Thyroid gland (tissue), 4 donors: Measurements from ENCODE around the gene CLDN11.

Experiments used
- POLR2A ChIP-seq, 2 donors: fragments of 450-650 bp; IDR thresholded peaks; one replicate each; pipeline ENCODE4 v1.6.1; 2017; ENCODE audit warnings: antibody characterized with exemption in 2 of 2, mild to moderate bottlenecking in 2 of 2, moderate library complexity in 1 of 2
- TF ChIP-seq, protein P1 (sequence below), 6 experiments: fragments of 200-600 bp in 3 of 6; fragments of 450-650 bp in 3 of 6; sonication (generic) in 3 of 6; IDR thresholded peaks; one replicate each; pipeline ENCODE4 v1.5.1; 2016 to 2019; ENCODE audit warnings: antibody characterized with exemption in 6 of 6, mild to moderate bottlenecking in 2 of 6, inconsistent platforms in 1 of 6, moderate library complexity in 1 of 6

DNA sequence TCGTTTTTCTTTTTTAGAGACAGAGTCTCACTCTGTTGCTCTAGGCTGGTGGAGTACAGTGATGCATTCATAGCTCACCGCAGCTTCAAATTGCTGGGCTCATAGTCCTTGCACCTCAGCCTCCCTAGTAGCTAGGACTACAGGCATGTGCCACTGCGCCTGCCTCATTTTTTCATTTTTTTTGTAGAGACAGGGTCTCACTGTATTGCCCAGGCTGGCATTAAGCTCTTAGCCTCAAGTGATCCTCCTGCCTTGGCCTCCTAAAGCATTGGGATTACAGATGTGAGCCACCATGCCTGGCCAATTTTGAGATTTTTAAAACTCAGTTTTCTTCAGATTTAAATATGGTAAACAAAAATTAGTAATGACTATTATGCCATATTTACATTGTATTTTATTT, 32.2 kb upstream of the CLDN11 start:
- TF ChIP-seq, protein P1, sequence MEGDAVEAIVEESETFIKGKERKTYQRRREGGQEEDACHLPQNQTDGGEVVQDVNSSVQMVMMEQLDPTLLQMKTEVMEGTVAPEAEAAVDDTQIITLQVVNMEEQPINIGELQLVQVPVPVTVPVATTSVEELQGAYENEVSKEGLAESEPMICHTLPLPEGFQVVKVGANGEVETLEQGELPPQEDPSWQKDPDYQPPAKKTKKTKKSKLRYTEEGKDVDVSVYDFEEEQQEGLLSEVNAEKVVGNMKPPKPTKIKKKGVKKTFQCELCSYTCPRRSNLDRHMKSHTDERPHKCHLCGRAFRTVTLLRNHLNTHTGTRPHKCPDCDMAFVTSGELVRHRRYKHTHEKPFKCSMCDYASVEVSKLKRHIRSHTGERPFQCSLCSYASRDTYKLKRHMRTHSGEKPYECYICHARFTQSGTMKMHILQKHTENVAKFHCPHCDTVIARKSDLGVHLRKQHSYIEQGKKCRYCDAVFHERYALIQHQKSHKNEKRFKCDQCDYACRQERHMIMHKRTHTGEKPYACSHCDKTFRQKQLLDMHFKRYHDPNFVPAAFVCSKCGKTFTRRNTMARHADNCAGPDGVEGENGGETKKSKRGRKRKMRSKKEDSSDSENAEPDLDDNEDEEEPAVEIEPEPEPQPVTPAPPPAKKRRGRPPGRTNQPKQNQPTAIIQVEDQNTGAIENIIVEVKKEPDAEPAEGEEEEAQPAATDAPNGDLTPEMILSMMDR (IDR thresholded peaks at IDR 0.05), result no peak
- TF ChIP-seq POLR2A (IDR thresholded peaks at IDR 0.05), result no peak
